ENCODE measurements around the gene PELO.

PELO gene

DNA sequence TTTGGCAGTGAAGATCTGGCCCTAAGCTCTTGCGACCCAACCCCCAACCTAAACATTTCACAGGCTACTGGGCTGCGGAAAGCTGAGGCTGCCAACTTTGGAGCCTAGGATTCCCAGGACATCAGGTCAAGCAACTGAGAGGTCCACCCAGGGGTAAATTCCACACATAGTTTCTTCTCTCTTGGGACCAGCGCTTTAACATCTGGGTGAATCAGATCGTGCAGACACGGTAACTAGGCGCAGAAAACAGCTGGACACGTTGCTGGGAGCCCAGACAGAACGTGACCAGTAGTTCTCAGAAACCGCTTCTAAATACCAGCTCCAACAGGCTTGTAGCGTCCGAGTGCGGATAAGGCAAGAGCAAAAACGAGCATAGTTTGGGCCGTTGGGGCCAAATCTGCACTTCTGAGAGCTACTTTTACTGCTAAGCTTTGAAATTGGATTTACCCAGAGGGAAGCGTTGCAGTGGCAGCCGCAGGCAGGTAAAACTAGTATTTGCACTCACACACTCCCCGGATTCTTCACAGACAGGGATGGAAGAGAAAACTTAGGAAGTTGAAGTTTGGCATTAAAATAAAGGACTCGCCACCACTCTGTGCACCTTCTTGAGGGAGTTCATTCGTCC, 11.8 kb downstream of the PELO start:
- H3K4me3 ChIP-seq (replicated peaks; ENCODE audit: low read depth, low read length), result peak overlapping the region; percentile 84
- peak; percentile 51 for DNase-seq (ENCODE audit: extremely low read depth, low read depth)
- TF ChIP-seq, protein P1, sequence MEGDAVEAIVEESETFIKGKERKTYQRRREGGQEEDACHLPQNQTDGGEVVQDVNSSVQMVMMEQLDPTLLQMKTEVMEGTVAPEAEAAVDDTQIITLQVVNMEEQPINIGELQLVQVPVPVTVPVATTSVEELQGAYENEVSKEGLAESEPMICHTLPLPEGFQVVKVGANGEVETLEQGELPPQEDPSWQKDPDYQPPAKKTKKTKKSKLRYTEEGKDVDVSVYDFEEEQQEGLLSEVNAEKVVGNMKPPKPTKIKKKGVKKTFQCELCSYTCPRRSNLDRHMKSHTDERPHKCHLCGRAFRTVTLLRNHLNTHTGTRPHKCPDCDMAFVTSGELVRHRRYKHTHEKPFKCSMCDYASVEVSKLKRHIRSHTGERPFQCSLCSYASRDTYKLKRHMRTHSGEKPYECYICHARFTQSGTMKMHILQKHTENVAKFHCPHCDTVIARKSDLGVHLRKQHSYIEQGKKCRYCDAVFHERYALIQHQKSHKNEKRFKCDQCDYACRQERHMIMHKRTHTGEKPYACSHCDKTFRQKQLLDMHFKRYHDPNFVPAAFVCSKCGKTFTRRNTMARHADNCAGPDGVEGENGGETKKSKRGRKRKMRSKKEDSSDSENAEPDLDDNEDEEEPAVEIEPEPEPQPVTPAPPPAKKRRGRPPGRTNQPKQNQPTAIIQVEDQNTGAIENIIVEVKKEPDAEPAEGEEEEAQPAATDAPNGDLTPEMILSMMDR (IDR thresholded peaks at IDR 0.05; ENCODE audit: low read depth, low read length, missing control alignments), result no peak

DNA sequence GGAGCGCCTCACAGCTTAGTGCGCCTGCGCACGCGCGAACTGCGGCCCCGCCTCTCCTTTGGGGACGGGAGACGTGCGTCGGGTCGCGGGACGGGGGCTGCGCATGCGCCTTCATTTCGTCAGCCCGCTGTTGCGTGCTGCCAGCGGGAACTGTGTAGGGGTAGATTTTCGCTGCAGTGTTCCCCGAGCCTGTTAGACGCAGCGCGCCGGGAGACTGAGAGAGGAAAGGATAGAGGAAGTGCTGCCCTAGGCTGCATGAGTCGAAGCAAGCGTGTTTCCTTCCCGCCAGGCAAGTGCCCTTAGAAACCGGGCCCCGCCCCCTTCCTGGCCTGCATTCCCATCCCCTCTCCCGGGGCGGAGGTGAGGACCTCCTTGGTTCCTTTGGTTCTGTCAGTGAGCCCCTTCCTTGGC, 12.3 kb downstream of the PELO start:
- H3K4me3 ChIP-seq (replicated peaks; ENCODE audit: low read depth, low read length), result peak overlapping the region; percentile 84
- TF ChIP-seq, protein P1 (IDR thresholded peaks at IDR 0.05; ENCODE audit: low read depth, low read length, missing control alignments), result no peak
- peak; percentile 78 for DNase-seq (ENCODE audit: extremely low read depth, low read depth)

DNA sequence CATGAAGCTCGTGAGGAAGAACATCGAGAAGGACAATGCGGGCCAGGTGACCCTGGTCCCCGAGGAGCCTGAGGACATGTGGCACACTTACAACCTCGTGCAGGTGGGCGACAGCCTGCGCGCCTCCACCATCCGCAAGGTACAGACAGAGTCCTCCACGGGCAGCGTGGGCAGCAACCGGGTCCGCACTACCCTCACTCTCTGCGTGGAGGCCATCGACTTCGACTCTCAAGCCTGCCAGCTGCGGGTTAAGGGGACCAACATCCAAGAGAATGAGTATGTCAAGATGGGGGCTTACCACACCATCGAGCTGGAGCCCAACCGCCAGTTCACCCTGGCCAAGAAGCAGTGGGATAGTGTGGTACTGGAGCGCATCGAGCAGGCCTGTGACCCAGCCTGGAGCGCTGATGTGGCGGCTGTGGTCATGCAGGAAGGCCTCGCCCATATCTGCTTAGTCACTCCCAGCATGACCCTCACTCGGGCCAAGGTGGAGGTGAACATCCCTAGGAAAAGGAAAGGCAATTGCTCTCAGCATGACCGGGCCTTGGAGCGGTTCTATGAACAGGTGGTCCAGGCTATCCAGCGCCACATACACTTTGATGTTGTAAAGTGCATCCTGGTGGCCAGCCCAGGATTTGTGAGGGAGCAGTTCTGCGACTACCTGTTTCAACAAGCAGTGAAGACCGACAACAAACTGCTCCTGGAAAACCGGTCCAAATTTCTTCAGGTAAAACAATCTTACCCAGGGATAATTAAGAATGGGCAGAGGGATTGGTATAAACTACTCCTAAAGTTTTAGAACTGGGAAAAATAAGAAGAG, 12.9 kb downstream of the PELO start:
- no peak for DNase-seq (ENCODE audit: extremely low read depth, low read depth)
- TF ChIP-seq, protein P1 (IDR thresholded peaks at IDR 0.05; ENCODE audit: low read depth, low read length, missing control alignments), result no peak
- peak overlapping the region; percentile 84 for H3K4me3 ChIP-seq (replicated peaks; ENCODE audit: low read depth, low read length)

DNA sequence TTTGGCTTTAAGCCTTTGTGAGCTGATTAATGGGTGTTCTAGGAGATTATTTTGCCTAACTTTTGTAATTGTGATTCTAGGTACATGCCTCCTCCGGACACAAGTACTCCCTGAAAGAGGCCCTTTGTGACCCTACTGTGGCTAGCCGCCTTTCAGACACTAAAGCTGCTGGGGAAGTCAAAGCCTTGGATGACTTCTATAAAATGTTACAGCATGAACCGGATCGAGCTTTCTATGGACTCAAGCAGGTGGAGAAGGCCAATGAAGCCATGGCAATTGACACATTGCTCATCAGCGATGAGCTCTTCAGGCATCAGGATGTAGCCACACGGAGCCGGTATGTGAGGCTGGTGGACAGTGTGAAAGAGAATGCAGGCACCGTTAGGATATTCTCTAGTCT, 13.6 kb downstream of the PELO start:
- TF ChIP-seq, protein P1 (IDR thresholded peaks at IDR 0.05; ENCODE audit: low read depth, low read length, missing control alignments), result no peak
- DNase-seq (ENCODE audit: extremely low read depth, low read depth), result no peak

DNA sequence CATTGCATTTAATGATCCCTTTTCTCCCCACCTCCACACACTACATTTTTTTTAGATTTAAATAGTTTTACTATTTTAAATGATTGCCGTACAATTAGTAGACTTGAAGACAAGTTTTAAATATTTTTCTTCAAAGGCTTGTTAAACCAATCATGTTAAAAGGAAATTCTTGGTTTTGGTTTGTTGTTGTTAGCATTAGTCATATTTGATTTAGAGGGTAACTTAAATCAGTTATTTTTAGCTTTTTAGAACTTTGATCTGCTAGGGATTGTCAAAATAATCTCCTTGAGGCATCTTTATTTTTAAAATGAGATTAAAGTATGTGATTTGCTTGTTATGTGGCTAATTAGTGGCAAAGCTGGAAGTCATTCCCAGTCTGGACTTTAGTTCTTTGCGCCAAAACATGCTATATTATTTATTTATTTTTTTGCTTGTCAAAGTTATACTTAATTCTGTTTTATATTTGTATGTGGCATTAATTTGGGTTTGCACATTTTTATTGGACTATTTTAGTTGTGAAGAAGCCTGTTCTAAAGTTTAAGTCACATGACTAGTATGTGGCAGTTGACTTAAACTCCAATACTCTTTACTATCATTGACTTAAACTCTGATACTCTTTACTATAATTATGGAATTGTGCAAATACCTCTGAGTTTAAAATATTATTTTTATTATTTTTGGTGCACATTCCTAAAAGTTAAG, 14.7 kb downstream of the PELO start:
- TF ChIP-seq, protein P1 (IDR thresholded peaks at IDR 0.05; ENCODE audit: low read depth, low read length, missing control alignments), result no peak
- DNase-seq (ENCODE audit: extremely low read depth, low read depth), result no peak
- H3K4me3 ChIP-seq (replicated peaks; ENCODE audit: low read depth, low read length), result peak overlapping the region; percentile 84

More for the DNA sequence above, 13.6 kb downstream of the PELO start:
- H3K4me3 ChIP-seq (replicated peaks; ENCODE audit: low read depth, low read length), result peak overlapping the region; percentile 84

DNA sequence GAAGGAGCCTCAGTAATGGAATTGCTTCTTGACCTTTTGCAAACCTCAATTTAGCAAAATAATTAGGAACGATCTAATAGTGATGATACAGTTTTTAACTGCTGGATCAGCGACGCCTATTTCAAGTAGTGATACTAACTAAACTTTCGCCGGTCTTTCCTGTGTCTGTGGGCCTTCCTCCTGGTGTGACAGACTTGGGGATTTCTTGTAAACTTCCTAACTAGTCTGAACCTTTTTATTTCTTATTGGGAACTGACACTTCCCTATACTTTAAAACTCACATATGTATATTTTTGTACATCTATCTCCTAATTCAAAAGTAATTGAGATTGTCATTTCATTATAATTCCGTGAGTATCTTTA, 15.2 kb downstream of the PELO start:
- peak overlapping the region; percentile 84 for H3K4me3 ChIP-seq (replicated peaks; ENCODE audit: low read depth, low read length)
- TF ChIP-seq, protein P1 (IDR thresholded peaks at IDR 0.05; ENCODE audit: low read depth, low read length, missing control alignments), result no peak
- DNase-seq (ENCODE audit: extremely low read depth, low read depth), result no peak

Data from HFF-Myc (cell line).